ENCODE measurements around the gene ALDH1A1.

DNA sequence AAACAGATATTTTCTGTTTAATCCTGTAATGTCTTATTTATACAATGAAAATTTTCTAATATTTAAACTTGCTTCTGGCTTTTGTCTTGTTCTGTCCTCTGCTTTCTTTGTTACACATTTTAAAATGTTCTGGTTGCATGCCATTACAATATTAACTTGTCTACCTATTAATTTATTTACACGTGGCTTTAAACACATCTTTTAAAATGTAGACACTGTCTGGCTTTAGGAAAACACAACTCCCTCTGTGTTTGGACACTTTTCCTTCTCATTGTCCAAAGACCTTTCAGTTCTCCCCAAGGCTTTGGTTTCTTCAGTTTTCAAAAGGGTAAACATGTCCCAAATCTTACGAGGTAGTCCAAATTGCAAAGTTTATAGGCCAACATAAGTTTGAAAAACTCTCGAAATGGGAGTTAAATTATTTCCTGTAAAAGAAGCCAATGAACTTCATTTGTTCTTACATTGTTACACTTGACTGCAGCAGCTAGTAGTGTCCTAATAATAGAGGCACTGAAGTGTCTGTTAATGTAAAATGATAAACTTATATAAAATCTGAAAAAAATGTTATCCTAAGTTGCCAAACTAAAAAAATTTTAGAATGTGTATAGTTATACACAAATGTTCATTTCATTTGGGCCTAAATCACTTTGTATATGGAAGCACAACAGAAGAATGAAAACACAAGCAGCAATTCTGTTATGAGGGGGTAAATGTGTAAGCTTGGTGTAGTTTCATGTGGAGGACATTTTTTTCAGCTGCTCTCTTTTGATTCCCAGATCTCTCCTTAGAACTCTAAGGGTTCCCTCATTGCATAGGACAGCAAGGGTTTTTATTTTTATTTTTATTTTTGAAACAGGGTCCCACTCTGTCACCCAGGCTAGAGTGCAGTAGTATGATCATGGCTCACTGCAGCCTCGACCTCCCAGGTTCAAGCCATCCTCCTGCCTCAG is 53.8 kb downstream of the ALDH1A1 start:
- TF ChIP-seq, protein P1, sequence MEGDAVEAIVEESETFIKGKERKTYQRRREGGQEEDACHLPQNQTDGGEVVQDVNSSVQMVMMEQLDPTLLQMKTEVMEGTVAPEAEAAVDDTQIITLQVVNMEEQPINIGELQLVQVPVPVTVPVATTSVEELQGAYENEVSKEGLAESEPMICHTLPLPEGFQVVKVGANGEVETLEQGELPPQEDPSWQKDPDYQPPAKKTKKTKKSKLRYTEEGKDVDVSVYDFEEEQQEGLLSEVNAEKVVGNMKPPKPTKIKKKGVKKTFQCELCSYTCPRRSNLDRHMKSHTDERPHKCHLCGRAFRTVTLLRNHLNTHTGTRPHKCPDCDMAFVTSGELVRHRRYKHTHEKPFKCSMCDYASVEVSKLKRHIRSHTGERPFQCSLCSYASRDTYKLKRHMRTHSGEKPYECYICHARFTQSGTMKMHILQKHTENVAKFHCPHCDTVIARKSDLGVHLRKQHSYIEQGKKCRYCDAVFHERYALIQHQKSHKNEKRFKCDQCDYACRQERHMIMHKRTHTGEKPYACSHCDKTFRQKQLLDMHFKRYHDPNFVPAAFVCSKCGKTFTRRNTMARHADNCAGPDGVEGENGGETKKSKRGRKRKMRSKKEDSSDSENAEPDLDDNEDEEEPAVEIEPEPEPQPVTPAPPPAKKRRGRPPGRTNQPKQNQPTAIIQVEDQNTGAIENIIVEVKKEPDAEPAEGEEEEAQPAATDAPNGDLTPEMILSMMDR (conservative IDR thresholded peaks at IDR 0.05): no peak
- no peak for TF ChIP-seq EZH2 (IDR thresholded peaks at IDR 0.05; ENCODE audit: low read depth)

Data from PC-9 (cell line).